B cell (primary cell): ENCODE measurements around the gene ARHGDIG.

ENCODE experiments used
- CTCF ChIP-seq: fragments of 200-600 bp; IDR thresholded peaks from one replicate; pipeline ENCODE4 v1.8.0; 2022; ENCODE audit warnings: antibody characterized with exemption, mild to moderate bottlenecking
- EZH2 ChIP-seq: IDR thresholded peaks from 2 replicates; pipeline ENCODE4 v1.6.1; 2012; ENCODE audit warnings: borderline replicate concordance, low read depth, mild to moderate bottlenecking, moderate library complexity, low read length; ENCODE audit not compliant: insufficient read depth, poor library complexity, severe bottlenecking

GRCh38 chr16:287298-287811, 7.0 kb downstream of the ARHGDIG start:
- TF ChIP-seq CTCF (no peak), EZH2 (no peak)
